OCI-LY7 (cell line): Measurements from ENCODE around the gene TENT5A. TPM values are rescaled to one million over a fixed set of nuclear protein-coding genes. Genes with fewer than 3 reads are reported as not detected.

ENCODE experiments used
- BruUV-seq: library from RNA; stranded (reverse); fragments of 400-500 nt; replicated peaks from 2 replicates; lab custom pipeline; 2021; lab: Mats Ljungman, UMichigan
- CTCF ChIA-PET: fragments of 300-600 bp; sonication (Branson Sonifier 250); formaldehyde crosslinking; loops from one replicate; lab custom pipeline; 2022; ENCODE audit warnings: antibody characterized with exemption; ENCODE audit not compliant: unreplicated experiment; lab: Charles Lee
- POLR2A ChIA-PET: fragments of 300-600 bp; sonication (Branson Sonifier 250); formaldehyde crosslinking; loops from one replicate; lab custom pipeline; 2022; ENCODE audit warnings: antibody characterized with exemption; lab: Charles Lee
- DNase-seq: peaks from one replicate; pipeline ENCODE4 v3.0.0-alpha.2; 2015; ENCODE audit warnings: low spot score
- H2AFZ ChIP-seq: fragments of 200-600 bp; sonication (generic), shearing (Covaris generic); 2 replicates; pipeline ENCODE4 v1.6.1; 2014; ENCODE audit warnings: mild to moderate bottlenecking, antibody characterized with exemption, low read length, moderate library complexity
- H3K27ac ChIP-seq: fragments of 200-600 bp; sonication (generic); 2 replicates; pipeline ENCODE4 v1.5.1; 2014; ENCODE audit warnings: mixed run types, low read depth, mild to moderate bottlenecking, moderate library complexity, low read length, inconsistent platforms; ENCODE audit not compliant: poor library complexity, severe bottlenecking
- H3K36me3 ChIP-seq: fragments of 200-600 bp; sonication (generic); 2 replicates; pipeline ENCODE4 v1.6.1; 2014; ENCODE audit warnings: mild to moderate bottlenecking, antibody characterized with exemption, low read length, moderate library complexity, mixed read lengths; ENCODE audit not compliant: insufficient read depth
- H3K4me1 ChIP-seq: fragments of 200-600 bp; sonication (generic); 2 replicates; pipeline ENCODE4 v1.5.1; 2014; ENCODE audit warnings: mild to moderate bottlenecking, low read length; ENCODE audit not compliant: insufficient read depth, poor library complexity, severe bottlenecking
- H3K4me2 ChIP-seq: fragments of 200-600 bp; sonication (generic); 2 replicates; pipeline ENCODE4 v1.6.1; 2014; ENCODE audit warnings: mild to moderate bottlenecking, low read length
- H3K4me3 ChIP-seq: fragments of 200-600 bp; sonication (generic); 2 replicates; pipeline ENCODE4 v1.5.1; 2014; ENCODE audit warnings: mild to moderate bottlenecking, low read depth, low read length; ENCODE audit not compliant: poor library complexity, severe bottlenecking
- H3K79me2 ChIP-seq: fragments of 200-600 bp; sonication (generic); 2 replicates; pipeline ENCODE4 v1.6.1; 2016; ENCODE audit warnings: low read depth, mild to moderate bottlenecking, low read length, moderate library complexity, mixed read lengths; ENCODE audit not compliant: insufficient read depth
- H3K9me2 ChIP-seq: fragments of 200-600 bp; sonication (generic); 2 replicates; pipeline ENCODE4 v1.6.1; 2016; ENCODE audit warnings: mild to moderate bottlenecking, low read length, mixed read lengths; ENCODE audit not compliant: insufficient read depth
- H3K9me3 ChIP-seq: fragments of 200-600 bp; sonication (generic); 2 replicates; pipeline ENCODE4 v1.6.1; 2014; ENCODE audit warnings: mild to moderate bottlenecking, mixed run types, low read length, mixed read lengths
- H4K20me1 ChIP-seq: fragments of 200-600 bp; sonication (generic); 2 replicates; pipeline ENCODE4 v1.6.1; 2014; ENCODE audit warnings: mild to moderate bottlenecking, antibody characterized with exemption, low read length, moderate library complexity, mixed read lengths; ENCODE audit not compliant: insufficient read depth
- EZH2phosphoT487 ChIP-seq: fragments of 200-600 bp; sonication (generic); IDR thresholded peaks from 2 replicates; pipeline ENCODE4 v1.6.1; 2018; ENCODE audit warnings: low read depth, borderline replicate concordance, mild to moderate bottlenecking, mixed run types, antibody characterized with exemption, low read length, moderate library complexity, mixed read lengths
- intact Hi-C: fragments of 100-400 bp; cut with micrococcal nuclease; formaldehyde crosslinking; loops from one replicate; pipeline ENCODE4 v1.10.0; 2022; ENCODE audit not compliant: unreplicated experiment
- total RNA-seq, 2 experiments: library from RNA; depleted of rRNA in 1 of 2; stranded (reverse); fragments of >200 nt in 1 of 2; shearing (Covaris generic) in 1 of 2; gene quantifications; 2 replicates each; pipeline ENCODE4 v1.2.3, GENCODE V29; 2014 to 2022
- TF ChIP-seq, protein P1 (sequence below): fragments of 200-600 bp; sonication (generic); conservative IDR thresholded peaks from 2 replicates; pipeline ENCODE4 v1.5.1; 2014; ENCODE audit warnings: mild to moderate bottlenecking, antibody characterized with exemption, low read length, moderate library complexity, mixed read lengths

The TENT5A gene
- total RNA-seq, 2 experiments from 2014 or later = not detected

DNA sequence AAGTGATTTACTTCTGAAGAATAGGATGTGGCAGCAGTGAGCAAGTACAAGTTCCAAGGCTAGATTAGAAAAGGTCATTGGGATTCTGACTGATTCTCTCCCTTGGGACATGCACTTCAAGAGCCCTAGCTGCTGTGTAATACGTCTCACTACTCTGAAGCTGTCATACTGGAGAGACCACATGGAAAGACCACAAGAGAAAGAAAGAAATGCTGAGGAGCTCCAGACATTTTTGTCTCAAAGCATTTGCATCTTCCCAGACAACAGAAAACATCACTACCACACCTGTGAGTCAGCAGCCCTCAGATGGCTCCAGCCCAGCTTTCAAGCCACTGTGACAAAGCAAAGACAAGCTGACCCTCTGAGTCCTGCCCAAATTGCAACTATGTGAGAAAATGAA, 20.7 kb downstream of the TENT5A start:
- H3K4me2 ChIP-seq = no peak overlapping the region
- H3K79me2 ChIP-seq = no peaks in the 10 kb centered on the region
- intact Hi-C loops = no loop called here
- no peaks in the 10 kb centered on the region for H4K20me1 ChIP-seq
- no peaks in the 10 kb centered on the region for H3K9me2 ChIP-seq
- H3K9me3 ChIP-seq = no peaks in the 10 kb centered on the region
- TF ChIP-seq, protein P1, sequence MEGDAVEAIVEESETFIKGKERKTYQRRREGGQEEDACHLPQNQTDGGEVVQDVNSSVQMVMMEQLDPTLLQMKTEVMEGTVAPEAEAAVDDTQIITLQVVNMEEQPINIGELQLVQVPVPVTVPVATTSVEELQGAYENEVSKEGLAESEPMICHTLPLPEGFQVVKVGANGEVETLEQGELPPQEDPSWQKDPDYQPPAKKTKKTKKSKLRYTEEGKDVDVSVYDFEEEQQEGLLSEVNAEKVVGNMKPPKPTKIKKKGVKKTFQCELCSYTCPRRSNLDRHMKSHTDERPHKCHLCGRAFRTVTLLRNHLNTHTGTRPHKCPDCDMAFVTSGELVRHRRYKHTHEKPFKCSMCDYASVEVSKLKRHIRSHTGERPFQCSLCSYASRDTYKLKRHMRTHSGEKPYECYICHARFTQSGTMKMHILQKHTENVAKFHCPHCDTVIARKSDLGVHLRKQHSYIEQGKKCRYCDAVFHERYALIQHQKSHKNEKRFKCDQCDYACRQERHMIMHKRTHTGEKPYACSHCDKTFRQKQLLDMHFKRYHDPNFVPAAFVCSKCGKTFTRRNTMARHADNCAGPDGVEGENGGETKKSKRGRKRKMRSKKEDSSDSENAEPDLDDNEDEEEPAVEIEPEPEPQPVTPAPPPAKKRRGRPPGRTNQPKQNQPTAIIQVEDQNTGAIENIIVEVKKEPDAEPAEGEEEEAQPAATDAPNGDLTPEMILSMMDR = no peak
- TF ChIP-seq EZH2phosphoT487 = no peak
- H3K27ac ChIP-seq = no peak overlapping the region
- CTCF ChIA-PET = no interaction called here
- no peak overlapping the region for H2AFZ ChIP-seq
- no peaks in the 10 kb centered on the region for H3K4me1 ChIP-seq
- POLR2A ChIA-PET = no interaction called here
- no peaks in the 10 kb centered on the region for H3K36me3 ChIP-seq
- DNase-seq = no peak
- no peak overlapping the region for H3K4me3 ChIP-seq
- BruUV-seq = no TSS peak

DNA sequence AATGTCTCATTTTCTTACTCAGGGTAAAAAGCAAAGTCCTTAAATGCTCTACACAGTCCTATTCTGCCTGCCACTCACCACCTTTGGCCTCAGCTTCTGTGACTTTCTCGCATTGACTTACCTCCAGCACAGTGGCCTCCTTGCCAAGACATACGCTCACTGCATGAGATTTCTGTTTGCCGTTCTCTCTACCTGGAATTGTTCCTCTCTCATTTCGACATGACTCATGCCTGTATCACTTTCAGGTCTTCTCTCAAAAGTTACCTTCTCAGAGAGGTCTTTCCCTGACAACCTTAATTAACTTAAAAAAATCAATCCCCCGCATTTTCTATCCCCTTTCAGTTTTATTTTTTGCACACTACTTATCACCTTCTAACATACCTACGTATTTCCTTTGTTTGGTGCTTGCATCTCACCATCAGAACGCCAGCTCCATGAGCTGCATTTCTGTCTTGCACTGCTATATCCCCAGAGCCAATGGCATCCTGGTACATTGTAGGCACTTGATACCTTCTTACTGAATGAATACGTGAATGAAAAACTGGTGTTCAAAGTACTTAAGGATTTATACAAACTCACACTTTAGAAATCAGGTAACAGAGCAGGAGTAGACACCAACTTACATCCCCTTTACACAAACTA, 24.5 kb downstream of the TENT5A start:
- H3K27ac ChIP-seq = no peak overlapping the region
- no peak overlapping the region for H3K4me2 ChIP-seq
- no peaks in the 10 kb centered on the region for H3K9me2 ChIP-seq
- CTCF ChIA-PET = no interaction called here
- intact Hi-C loops = no loop called here
- H3K36me3 ChIP-seq = no peaks in the 10 kb centered on the region
- BruUV-seq = no TSS peak
- no peak overlapping the region for H3K4me3 ChIP-seq
- no peaks in the 10 kb centered on the region for H3K4me1 ChIP-seq
- no peaks in the 10 kb centered on the region for H3K9me3 ChIP-seq
- DNase-seq = no peak
- TF ChIP-seq, protein P1 = no peak
- no peak for TF ChIP-seq EZH2phosphoT487
- POLR2A ChIA-PET = no interaction called here
- H4K20me1 ChIP-seq = no peaks in the 10 kb centered on the region
- no peaks in the 10 kb centered on the region for H3K79me2 ChIP-seq
- no peak overlapping the region for H2AFZ ChIP-seq

DNA sequence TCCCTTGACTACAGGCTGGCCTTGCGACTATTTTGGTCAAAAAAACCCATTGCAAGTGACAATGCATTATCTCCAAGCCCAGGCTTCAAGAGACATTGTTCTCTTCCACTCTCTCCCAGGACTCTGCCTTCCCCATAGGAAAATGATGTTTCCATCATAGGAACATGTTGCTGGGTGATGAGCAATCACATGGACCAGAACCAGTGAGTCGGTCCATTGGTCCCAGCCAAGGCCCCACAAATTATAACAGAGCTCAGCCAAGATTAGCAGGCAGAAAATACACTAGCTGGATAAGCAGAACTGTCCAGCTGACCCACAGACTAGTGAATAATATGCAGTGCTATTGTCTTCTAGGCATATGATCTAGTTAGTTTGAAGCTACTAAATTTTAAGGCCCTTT, 27.4 kb downstream of the TENT5A start:
- no peak for TF ChIP-seq EZH2phosphoT487
- TF ChIP-seq, protein P1 = no peak
- Histone ChIP-seq H3K79me2 (no peaks in the 10 kb centered on the region), H3K36me3 (no peaks in the 10 kb centered on the region), H3K27ac (no peak overlapping the region), H3K9me2 (no peaks in the 10 kb centered on the region), H2AFZ (no peak overlapping the region), H4K20me1 (no peaks in the 10 kb centered on the region), H3K4me3 (no peak overlapping the region), H3K4me2 (no peak overlapping the region), H3K9me3 (no peaks in the 10 kb centered on the region), H3K4me1 (no peaks in the 10 kb centered on the region)
- DNase-seq = no peak
- ChIA-PET CTCF (no interaction called here), POLR2A (no interaction called here)
- intact Hi-C loops = no loop called here
- no TSS peak for BruUV-seq
